CD8-positive, alpha-beta memory T cell (primary cell): ENCODE measurements around the gene SMG1. TPM values are rescaled to one million over a fixed set of nuclear protein-coding genes. Genes with fewer than 3 reads are reported as not detected.
A peak's percentile ranks its signal among the peaks of the same experiment; 100 is the strongest.

Experiments used
- CTCF ChIA-PET: fragments of 350-600 bp; sonication (Branson Sonifier 250); formaldehyde crosslinking; loops from one replicate; lab custom pipeline; 2021; ENCODE audit warnings: antibody characterized with exemption; lab: Charles Lee
- POLR2A ChIA-PET: fragments of 350-600 bp; sonication (Branson Sonifier 250); formaldehyde crosslinking; loops from one replicate; lab custom pipeline; 2021; ENCODE audit warnings: antibody characterized with exemption; lab: Charles Lee
- DNase-seq, 5 donors: peaks; one replicate each; pipeline versions ENCODE4 v3.0.0 to v3.0.0-alpha.2; 2020 to 2022; ENCODE audit warnings: mixed read lengths in 1 of 5
- H3K27ac ChIP-seq: one replicate; pipeline ENCODE4 v1.7.0; 2013; ENCODE audit warnings: low read depth, mild to moderate bottlenecking, low read length, moderate library complexity
- H3K27me3 ChIP-seq: 2 replicates; pipeline ENCODE4 v1.7.0; 2013; ENCODE audit warnings: low read length, mild to moderate bottlenecking; ENCODE audit not compliant: insufficient read depth, poor library complexity, severe bottlenecking
- H3K36me3 ChIP-seq: 2 replicates; pipeline ENCODE4 v1.7.0; 2013; ENCODE audit warnings: mild to moderate bottlenecking, low read length, moderate library complexity; ENCODE audit not compliant: insufficient read depth
- H3K4me1 ChIP-seq: 2 replicates; pipeline ENCODE4 v1.7.0; 2013; ENCODE audit warnings: mild to moderate bottlenecking, low read length, moderate library complexity; ENCODE audit not compliant: insufficient read depth
- H3K4me3 ChIP-seq: 2 replicates; pipeline ENCODE4 v1.7.0; 2013; ENCODE audit warnings: mild to moderate bottlenecking, low read length
- H3K9me3 ChIP-seq: 2 replicates; pipeline ENCODE4 v1.7.0; 2013; ENCODE audit warnings: mild to moderate bottlenecking, low read length
- H3K27ac Mint-ChIP-seq, 8 donors: one replicate each; pipeline ENCODE4 v1.8.0; 2020 to 2021; ENCODE audit warnings: mixed read lengths in 8 of 8, mild to moderate bottlenecking in 6 of 8, inconsistent platforms in 3 of 8, moderate library complexity in 3 of 8
- H3K27me3 Mint-ChIP-seq, 2 donors: one replicate each; pipeline ENCODE4 v1.8.0; 2020 to 2021; ENCODE audit warnings: mixed read lengths in 2 of 2, mild to moderate bottlenecking in 1 of 2, moderate library complexity in 1 of 2
- H3K36me3 Mint-ChIP-seq, 3 donors: one replicate each; pipeline ENCODE4 v1.8.0; 2020 to 2021; ENCODE audit warnings: mixed read lengths in 3 of 3, inconsistent platforms in 1 of 3, mild to moderate bottlenecking in 1 of 3
- H3K4me1 Mint-ChIP-seq, 3 donors: one replicate each; pipeline ENCODE4 v1.8.0; 2020 to 2021; ENCODE audit warnings: mixed read lengths in 3 of 3, inconsistent platforms in 1 of 3, mild to moderate bottlenecking in 1 of 3
- H3K4me3 Mint-ChIP-seq, 7 donors: one replicate each; pipeline ENCODE4 v1.8.0; 2020 to 2021; ENCODE audit warnings: mixed read lengths in 7 of 7, mild to moderate bottlenecking in 6 of 7, moderate library complexity in 4 of 7, inconsistent platforms in 2 of 7
- H3K9me3 Mint-ChIP-seq, 5 donors: one replicate each; pipeline ENCODE4 v1.8.0; 2020 to 2022; ENCODE audit warnings: mixed read lengths in 5 of 5, mild to moderate bottlenecking in 3 of 5, moderate library complexity in 2 of 5, inconsistent platforms in 1 of 5
- polyA plus RNA-seq: library from polyadenylated mRNA; unstranded; fragments of 300-500 nt; fragmentation: Illumina TruSeq; gene quantifications from one replicate; pipeline ENCODE4 v1.2.3, GENCODE V29; 2021
- total RNA-seq, 2 experiments: library from RNA; stranded (reverse); gene quantifications; one replicate each; pipeline ENCODE4 v1.2.3, GENCODE V29; 2021

The SMG1 gene
- total and polyA plus RNA-seq, 3 experiments from 2014 or later = 17.8 to 98.2 (median 90.9) TPM

DNA sequence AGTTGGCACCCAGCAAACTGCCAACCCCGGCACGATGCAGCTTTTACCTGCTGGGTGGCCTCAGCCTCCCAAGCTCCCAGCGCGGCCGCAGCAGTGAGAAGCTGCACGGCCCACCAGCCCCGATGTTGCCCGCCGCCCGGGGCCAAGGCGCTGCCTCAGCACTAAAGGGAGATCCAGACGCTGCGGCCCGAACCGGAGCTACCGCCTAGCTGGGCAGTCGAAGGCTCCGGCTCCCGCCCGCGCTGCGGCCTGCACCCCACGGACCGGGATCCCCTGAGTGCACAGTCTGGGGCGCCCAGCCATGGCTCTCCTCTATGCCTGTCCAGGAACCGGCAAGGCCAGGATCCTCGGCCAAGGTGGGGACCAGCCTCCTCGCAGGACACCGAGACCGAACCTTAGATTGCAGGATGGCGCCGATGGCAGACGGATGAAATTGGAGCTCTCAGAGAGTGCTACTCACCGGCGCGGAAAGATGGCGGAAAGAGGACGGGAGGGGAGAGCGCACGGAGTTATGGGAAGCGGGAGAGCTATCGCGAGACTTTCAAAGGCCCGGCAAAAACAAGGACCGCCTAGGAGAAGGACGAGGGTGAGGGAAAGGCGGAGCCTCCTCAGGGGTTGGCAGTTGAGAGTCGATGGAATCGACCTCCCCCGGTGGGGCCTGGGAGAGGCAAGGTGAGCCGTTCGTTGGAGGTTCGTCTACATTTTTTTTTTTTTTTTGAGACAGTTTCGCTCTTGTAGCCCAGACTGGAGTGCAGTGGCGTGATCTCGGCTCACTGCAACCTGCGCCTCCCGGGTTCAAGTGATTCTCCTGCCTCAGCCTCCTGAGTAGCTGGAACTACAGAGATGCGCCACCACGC lies 136.1 kb downstream of the SMG1 start, which contains the start of gene RPS15A:
Gene RPS15A (minus strand): TSS at position 485 of the 857 bp plus-strand sequence. CDS start 1,221 bp downstream, outside the sequence.
- Mint-ChIP-seq H3K27me3 (peaks cover 0 to 2% of the 10 kb centered on the region in 2 donors), H3K9me3 (no peaks in the 10 kb centered on the region), H3K4me3 (peak within 1 kb of the TSS; percentile 90 to 99 (median 97)), H3K4me1 (peaks cover 46 to 55% (median 52%) of the 10 kb centered on the region in 3 donors), H3K27ac (peak within 1 kb of the TSS; percentile 87 to 98 (median 92)), H3K36me3 (peaks cover 28 to 85% (median 42%) of the 10 kb centered on the region in 3 donors)
- H3K9me3 ChIP-seq = no peaks in the 10 kb centered on the region
- peak; percentile 86 to 96 (median 92) for DNase-seq
- CTCF ChIA-PET = interaction anchor here (0.7 to 1.6 kb wide), 4 partner anchors 8 to 277 kb away, joined by 3 to 37 read pairs (median 4); partner anchors contain the start of genes ARL6IP1 and COQ7
- H3K27ac ChIP-seq = peak within 1 kb of the TSS; percentile 85
- POLR2A ChIA-PET = interaction anchor here (0.7 to 7.1 kb wide), 4 partner anchors 11 to 765 kb away, joined by 4 to 118 read pairs (median 6); partner anchors contain the start of genes ARL6IP1 and VPS35L
- H3K4me1 ChIP-seq = peaks cover 41% of the 10 kb centered on the region
- peak within 1 kb of the TSS; percentile 76 for H3K4me3 ChIP-seq
- H3K27me3 ChIP-seq = no peaks in the 10 kb centered on the region
- H3K36me3 ChIP-seq = peaks cover 50% of the 10 kb centered on the region

DNA sequence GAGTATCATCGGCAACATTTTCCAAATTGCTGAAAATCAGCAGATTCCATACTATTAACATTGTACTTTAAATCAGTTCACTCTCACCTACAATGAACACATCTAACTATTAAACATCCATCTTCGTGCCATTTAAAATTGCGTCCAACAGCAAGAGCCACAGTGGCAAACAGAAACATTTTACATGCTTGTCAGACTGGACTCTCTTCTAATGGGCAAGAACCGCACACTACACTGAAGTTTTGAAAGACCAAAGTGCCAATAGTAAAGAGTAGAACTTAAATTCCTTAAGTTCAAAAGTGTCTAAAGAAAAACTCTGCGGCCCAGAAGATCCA lies 136.7 kb downstream of the SMG1 start:
- Mint-ChIP-seq H3K4me1 (peaks cover 52 to 61% (median 58%) of the 10 kb centered on the region in 3 donors), H3K36me3 (peaks cover 28 to 87% (median 44%) of the 10 kb centered on the region in 3 donors), H3K27me3 (peaks cover 0 to 2% of the 10 kb centered on the region in 2 donors), H3K9me3 (no peaks in the 10 kb centered on the region), H3K27ac (peak overlapping the region; percentile 87 to 98 (median 92)), H3K4me3 (peak overlapping the region; percentile 90 to 99 (median 97))
- Histone ChIP-seq H3K27ac (peak overlapping the region; percentile 85), H3K9me3 (no peaks in the 10 kb centered on the region), H3K36me3 (peaks cover 56% of the 10 kb centered on the region), H3K4me1 (peaks cover 46% of the 10 kb centered on the region), H3K27me3 (no peaks in the 10 kb centered on the region), H3K4me3 (peak overlapping the region; percentile 76)
- ChIA-PET CTCF (interaction anchor here (1.0 to 1.6 kb wide), 2 partner anchors 12 to 14 kb away, joined by 3 to 37 read pairs; partner anchors contain the start of gene ARL6IP1), POLR2A (interaction anchor here (1.0 to 7.1 kb wide), 2 partner anchors 12 to 766 kb away, joined by 4 to 118 read pairs; partner anchors contain the start of genes ARL6IP1 and VPS35L)
- no peak for DNase-seq

DNA sequence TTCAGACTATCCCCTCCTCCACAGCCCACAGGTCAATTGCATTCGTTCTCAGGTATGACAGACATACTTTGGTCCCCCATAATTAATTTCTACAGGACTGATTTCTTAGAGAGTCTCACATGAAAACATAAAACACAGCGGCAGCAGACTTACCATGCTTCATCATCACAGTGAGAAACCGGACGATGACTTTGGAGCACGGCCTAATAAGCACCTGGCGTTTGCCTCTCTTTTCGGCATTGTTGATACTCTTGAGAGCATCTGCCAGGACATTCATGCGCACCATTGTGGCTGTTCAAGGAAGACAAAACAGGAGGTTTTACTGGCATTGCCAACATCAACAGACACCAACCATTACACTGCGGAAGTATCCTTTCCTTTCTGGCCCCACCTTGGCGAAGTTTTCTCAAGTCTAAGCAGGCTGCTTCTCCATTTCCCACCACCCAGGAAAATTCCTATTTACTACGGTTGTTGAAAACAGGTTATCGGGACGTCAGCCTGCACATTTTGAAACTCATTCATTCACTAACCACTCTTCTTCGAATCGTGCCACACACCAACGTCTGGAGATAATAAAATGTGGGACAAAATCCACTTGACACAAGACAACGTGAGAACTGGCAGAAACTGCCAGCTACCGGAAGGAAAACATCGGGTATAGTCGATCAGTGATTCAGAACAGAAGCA lies 137.2 kb downstream of the SMG1 start:
- CTCF ChIA-PET = interaction anchor here (1.0 to 1.6 kb wide), 3 partner anchors 12 to 15 kb away, joined by 3 to 37 read pairs (median 10); partner anchors contain the start of gene ARL6IP1
- Mint-ChIP-seq H3K4me3 (peak overlapping the region; percentile 90 to 99 (median 97)), H3K36me3 (peaks cover 28 to 87% (median 42%) of the 10 kb centered on the region in 3 donors), H3K9me3 (no peaks in the 10 kb centered on the region), H3K27ac (peak overlapping the region; percentile 87 to 98 (median 92)), H3K27me3 (peaks cover 0 to 2% of the 10 kb centered on the region in 2 donors), H3K4me1 (peaks cover 57 to 66% (median 62%) of the 10 kb centered on the region in 3 donors)
- no peak for DNase-seq
- Histone ChIP-seq H3K9me3 (no peaks in the 10 kb centered on the region), H3K27ac (peak overlapping the region; percentile 85), H3K27me3 (no peaks in the 10 kb centered on the region), H3K4me3 (peak overlapping the region; percentile 76), H3K4me1 (peaks cover 46% of the 10 kb centered on the region), H3K36me3 (peaks cover 56% of the 10 kb centered on the region)
- POLR2A ChIA-PET = interaction anchor here (7.1 kb wide), 1 partner anchor 12 kb away, joined by 118 read pairs; the partner anchor contains the start of gene ARL6IP1

DNA sequence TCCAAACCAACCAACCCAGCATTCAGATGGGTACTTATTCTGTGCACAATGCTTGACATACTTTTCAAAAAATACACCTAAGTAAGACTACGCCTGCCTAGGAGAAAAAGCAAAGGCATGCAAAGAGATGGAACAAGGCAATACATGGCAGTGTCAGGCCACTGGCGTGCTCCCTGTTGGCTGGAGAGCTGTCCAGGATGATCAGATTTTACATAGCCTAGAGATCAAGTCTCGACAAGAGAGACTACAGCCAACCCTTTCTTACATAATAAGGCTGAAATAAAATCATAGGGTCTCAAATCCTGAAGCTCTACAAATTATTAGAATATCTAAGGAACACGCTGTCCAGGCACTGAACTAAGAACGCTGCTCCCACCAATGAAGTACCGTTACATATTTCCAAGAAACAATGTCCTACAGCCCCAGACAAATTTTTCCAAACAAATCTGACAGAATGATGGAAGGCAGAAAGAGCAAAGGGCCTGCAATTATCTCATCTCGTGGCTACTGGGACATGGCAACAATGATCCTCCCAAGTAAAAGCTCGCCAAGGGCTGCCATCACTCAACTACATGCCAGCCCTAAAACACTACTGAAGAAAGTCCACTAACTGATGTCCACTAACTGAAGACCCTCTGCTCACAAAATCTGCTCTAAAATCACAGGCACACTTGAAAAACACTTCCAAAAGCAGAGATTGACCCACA lies 141.1 kb downstream of the SMG1 start:
- Mint-ChIP-seq H3K4me3 (peak overlapping the region; percentile 34 to 77 (median 69)), H3K4me1 (peaks cover 63 to 71% (median 70%) of the 10 kb centered on the region in 3 donors), H3K9me3 (no peaks in the 10 kb centered on the region), H3K27ac (peak overlapping the region; percentile 79 to 91 (median 85)), H3K36me3 (peaks cover 30 to 76% (median 37%) of the 10 kb centered on the region in 3 donors), H3K27me3 (peaks cover 0 to under 1% of the 10 kb centered on the region in 2 donors)
- Histone ChIP-seq H3K27ac (no peak overlapping the region), H3K9me3 (no peaks in the 10 kb centered on the region), H3K4me1 (peaks cover 46% of the 10 kb centered on the region), H3K36me3 (peaks cover 65% of the 10 kb centered on the region), H3K27me3 (no peaks in the 10 kb centered on the region), H3K4me3 (no peak overlapping the region)
- ChIA-PET CTCF (interaction anchor here (2.4 kb wide), 1 partner anchor 17 kb away, joined by 9 read pairs; the partner anchor contains the start of gene ARL6IP1), POLR2A (no interaction called here)
- no peak for DNase-seq

DNA sequence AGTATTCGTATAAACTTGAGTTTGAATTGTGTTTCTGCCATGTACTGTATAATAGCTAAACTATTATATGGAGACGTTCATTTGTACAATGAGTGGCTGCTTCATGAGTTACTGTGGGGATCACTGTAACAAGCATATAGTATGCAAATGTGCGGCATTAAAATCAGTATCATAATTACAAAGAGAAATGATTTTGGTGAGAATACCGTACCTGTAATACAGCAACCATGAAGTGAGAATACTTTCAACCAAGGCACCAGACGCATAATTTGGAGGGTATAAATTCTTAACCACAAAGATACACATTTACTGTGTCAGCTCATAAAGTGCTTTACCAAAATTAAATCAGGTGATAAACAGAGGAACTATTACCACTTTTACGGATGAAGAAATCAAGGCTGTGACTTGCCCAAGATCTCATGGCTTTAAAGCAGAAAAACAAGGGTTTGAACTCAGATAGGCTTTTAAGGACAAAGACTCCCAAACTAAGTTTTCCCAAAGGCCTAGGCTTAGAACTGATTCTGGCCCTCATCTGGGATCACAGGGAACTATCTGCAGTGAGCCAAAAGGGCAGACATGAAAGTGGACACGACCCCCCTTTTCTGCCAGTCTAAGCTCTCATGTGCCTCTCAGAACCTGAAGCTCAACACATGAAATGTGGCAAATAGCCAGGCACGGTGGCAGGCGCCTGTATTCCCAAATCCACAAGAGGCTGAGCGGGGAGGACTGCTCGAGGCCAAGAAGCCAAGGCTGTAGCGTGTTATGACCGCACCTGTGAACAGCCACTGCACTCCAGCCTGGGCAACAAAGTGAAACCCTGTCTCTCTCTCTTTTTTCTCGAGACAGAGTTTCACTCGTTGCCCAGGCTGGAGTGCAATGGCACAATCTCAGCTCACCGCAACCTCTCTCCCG lies 142.5 kb downstream of the SMG1 start:
- H3K4me3 ChIP-seq = no peak overlapping the region
- H3K36me3 ChIP-seq = peaks cover 59% of the 10 kb centered on the region
- Mint-ChIP-seq H3K27me3 (no peaks in the 10 kb centered on the region), H3K4me1 (peaks cover 54 to 59% (median 59%) of the 10 kb centered on the region in 3 donors), H3K27ac (peak overlapping the region; percentile 30 to 91 (median 84)), H3K9me3 (no peaks in the 10 kb centered on the region), H3K4me3 (peak overlapping the region in 6 of 7 donors; percentile 3 to 43 (median 30)), H3K36me3 (peaks cover 27 to 63% (median 32%) of the 10 kb centered on the region in 3 donors)
- no peak overlapping the region for H3K27ac ChIP-seq
- peaks cover 41% of the 10 kb centered on the region for H3K4me1 ChIP-seq
- no peaks in the 10 kb centered on the region for H3K27me3 ChIP-seq
- no peak for DNase-seq
- ChIA-PET POLR2A (interaction anchor here (0.9 kb wide), 1 partner anchor 18 kb away, joined by 3 read pairs; no protein-coding TSS in a partner anchor), CTCF (interaction anchor here (2.4 kb wide), 1 partner anchor 18 kb away, joined by 9 read pairs; the partner anchor contains the start of gene ARL6IP1)
- H3K9me3 ChIP-seq = no peaks in the 10 kb centered on the region

DNA sequence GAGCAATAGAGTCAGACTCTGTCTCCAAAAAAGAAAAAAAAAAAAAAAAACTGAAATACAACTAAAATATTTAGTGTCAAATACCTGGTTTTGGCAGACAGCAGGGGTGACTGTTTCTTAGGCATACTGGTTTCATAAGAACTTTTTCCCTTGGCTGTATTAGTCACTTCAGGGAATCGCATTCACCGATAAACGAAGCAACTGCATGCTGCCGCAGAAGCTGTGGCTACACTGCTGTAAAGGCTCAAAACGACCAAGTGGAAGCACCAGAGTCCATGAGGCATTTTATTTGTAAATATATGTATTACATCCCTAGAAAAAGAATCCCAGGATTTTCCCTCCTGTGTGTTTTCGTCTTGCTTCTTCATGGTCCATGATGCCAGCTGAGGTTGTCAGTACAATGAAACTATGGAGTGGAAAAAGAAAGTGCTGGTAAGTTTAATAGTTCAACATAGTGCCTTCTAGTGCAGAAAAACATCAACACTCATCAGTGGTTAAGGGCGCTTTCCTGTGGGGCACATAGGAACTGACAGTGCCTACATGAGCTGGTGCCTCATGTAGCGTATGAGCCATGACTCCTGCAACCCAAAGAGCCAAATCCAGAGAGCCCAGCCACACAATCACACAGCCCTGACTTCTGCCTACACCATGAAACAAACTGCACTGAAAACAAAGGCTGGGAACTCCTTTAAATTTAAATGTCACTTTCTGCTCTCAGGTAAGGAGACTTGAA lies 143.3 kb downstream of the SMG1 start:
- Mint-ChIP-seq H3K4me1 (peaks cover 46 to 51% (median 51%) of the 10 kb centered on the region in 3 donors), H3K4me3 (peak overlapping the region in 6 of 7 donors; percentile 3 to 65 (median 34)), H3K36me3 (peaks cover 19 to 54% (median 25%) of the 10 kb centered on the region in 3 donors), H3K27me3 (no peaks in the 10 kb centered on the region), H3K9me3 (no peaks in the 10 kb centered on the region), H3K27ac (peak overlapping the region; percentile 30 to 84 (median 80))
- no peak for DNase-seq
- H3K4me1 ChIP-seq = peaks cover 33% of the 10 kb centered on the region
- no peak overlapping the region for H3K27ac ChIP-seq
- POLR2A ChIA-PET = interaction anchor here (0.9 kb wide), 1 partner anchor 19 kb away, joined by 3 read pairs; no protein-coding TSS in a partner anchor
- peaks cover 51% of the 10 kb centered on the region for H3K36me3 ChIP-seq
- H3K4me3 ChIP-seq = no peak overlapping the region
- H3K9me3 ChIP-seq = no peaks in the 10 kb centered on the region
- CTCF ChIA-PET = interaction anchor here (2.4 kb wide), 1 partner anchor 19 kb away, joined by 9 read pairs; the partner anchor contains the start of gene ARL6IP1
- no peaks in the 10 kb centered on the region for H3K27me3 ChIP-seq
